HG03460 (cell line): ENCODE results near the gene ECHS1.

Source experiments
- ATAC-seq: cut with Tn5 transposase; IDR thresholded peaks from one replicate; pipeline ENCODE4 v1.9.1; 2021; ENCODE audit not compliant: unreplicated experiment

The ECHS1 gene

GRCh38 chr10:133347710-133348517, 25.2 kb downstream of the ECHS1 start:
- ATAC-seq: no peak

DNA sequence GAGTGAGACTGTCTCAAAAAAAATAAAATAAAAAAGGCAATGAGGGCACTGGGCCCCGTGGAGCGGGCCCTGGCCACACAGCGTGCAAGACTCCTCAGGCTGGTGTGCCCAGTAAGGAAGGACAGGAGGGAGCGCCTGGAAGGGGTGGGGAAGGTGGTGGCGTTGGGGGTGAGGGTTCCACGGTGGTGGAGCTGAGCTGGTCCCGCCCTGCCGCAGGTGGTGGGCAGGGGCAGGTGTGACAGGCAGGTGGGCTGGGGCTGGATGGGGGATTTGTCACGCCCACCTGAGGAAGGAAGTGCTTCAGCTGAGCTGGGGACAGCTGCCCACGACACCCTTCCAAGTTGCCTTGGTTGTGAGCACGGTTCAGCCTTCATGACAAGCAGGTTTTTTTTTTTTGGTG, 26.7 kb downstream of the ECHS1 start:
- no peak for ATAC-seq

DNA sequence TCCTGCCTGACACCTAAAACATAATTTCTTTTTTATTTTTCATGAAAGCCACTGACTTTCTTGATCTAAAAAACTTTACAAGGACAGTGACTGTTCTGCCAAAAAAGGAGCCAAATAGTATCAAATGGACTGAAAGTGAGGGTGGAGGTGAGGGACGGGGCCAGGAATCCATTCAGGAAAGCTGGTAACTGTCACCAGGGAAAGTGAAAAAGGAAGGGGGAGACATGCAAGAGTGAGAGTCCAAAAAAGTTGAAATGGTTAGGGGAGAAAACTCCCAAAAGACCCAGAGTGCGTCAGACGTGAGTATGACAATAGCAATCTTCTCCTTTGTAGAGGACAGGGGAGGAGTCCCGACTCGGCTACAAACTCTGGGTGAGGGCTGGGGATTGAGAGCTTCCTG, 28.9 kb downstream of the ECHS1 start:
- ATAC-seq: no peak

DNA sequence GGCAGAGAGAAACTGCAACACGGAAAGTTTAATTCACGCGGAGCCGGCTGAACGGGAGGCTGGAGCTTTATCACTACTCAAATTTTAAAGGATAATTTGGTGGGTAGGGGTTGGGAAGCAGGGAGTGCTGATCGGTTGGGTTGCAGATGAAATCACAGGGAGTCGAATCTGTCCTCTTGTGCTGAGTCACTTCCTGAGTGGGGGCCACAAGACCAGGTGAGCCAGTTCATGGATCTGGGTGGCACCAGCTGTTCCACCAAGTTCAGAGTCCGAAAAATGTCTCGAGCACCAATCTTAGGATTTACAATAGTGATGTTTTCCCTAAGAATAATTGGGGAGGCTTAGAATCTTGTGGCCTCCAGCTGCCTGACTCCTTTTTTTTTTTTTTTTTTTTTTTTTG, 29.6 kb downstream of the ECHS1 start:
- no peak for ATAC-seq

DNA sequence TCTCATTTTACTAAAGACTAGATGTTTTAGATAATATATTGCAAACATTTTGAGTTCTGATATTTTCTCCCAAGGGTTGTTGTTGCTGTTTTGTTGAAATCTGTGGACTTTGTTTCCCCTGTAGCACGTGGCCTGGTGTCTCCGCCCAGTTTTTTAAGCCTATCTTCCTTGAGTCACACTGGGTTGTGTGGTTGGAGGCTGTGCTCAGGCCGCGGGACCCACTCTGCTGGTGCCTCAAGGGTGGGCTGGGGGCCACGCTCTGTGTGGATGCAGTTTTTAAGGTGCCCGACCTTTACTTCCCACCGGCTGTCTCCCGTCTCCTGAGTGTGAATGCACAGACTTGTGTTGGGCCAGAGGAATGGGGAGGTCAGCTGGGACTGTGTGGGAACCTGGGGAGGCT, 30.2 kb downstream of the ECHS1 start:
- no peak for ATAC-seq

- no peak for ATAC-seq
Observed at GRCh38 chr10:133341983-133342382, 31.2 kb downstream of the ECHS1 start.

GRCh38 chr10:133339708-133340380, 33.3 kb downstream of the ECHS1 start:
- ATAC-seq: no peak

- no peak for ATAC-seq
Observed at GRCh38 chr10:133338080-133339071, 34.8 kb downstream of the ECHS1 start.

DNA sequence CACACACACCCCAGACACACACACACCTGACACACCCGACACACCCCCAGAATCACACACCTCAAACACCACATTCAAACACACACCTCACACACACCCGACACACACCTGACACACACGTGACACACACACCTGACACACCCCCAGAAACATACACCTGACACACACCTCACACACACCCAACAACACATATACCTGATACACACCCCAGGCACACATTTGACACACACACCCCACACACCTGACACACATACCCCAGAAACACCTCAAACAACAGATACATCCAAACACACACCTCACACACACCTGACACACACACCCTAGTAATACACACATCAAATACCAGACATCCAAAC, 35.8 kb downstream of the ECHS1 start:
- ATAC-seq: no peak

DNA sequence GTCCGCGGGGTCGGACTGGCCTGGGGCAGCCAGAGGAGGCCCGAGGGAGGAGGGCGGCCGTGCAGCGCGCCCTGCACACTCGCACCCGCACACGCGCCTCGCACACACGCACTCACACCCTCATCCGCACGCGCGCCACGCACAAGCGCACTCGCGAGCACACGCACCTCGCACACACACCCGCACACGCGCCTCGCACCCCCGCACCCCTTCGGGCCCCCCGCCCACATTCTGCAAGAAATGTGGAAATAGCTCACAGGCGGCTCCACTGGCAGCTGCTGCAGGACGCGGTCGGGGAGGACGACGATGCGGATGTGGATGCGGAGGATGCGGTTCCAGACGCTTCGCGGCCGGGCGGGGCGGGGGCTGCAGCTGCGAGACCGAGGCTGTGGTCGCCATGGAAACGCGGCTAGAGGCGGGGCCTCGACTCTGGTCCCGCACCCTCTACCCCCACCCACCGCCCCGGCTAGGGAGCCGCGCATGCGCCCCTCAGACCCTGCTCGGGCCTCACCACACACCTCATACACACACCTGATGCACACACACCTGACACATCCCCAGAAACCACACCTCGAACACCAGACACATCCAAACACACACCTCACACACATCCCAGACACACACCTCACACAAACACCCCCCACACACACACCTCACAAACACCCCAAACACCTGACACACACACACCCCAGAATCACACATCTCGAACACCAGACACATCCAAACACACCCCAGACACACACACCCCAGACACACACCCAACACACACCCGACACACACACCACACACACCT, 36.4 kb downstream of the ECHS1 start, which contains the start of gene CALY:
Gene CALY, minus strand, starts transcription at position 320 of the 793 bp plus-strand sequence. CDS start 7,907 bp downstream, outside the sequence.
- no peak for ATAC-seq

DNA sequence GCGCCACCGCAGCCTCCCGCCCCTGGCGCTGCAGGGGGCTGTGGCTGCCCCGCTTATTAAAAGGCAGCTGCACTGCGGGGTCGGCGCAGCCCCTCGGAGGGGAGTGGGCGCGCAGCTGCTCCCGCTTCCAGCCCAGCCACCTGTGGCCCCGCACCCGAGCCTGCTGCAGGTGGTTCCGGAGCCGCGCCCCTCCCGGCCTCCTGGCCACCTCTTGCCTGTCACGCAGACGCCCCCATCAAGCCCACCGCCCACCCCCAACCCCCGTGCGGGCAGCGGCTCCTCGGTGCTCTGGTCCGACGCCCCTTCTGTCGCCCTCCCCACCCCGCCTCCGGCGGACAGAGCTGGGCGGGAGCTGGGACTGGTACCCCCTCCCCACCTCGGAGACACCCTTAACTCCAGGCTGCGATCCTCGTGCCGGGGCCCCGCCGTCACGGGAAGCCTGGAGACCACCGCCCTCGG, 37.0 kb downstream of the ECHS1 start:
- ATAC-seq: no peak

- ATAC-seq: no peak
Observed at GRCh38 chr10:133335246-133336117, 37.7 kb downstream of the ECHS1 start.

- no peak for ATAC-seq
Observed at GRCh38 chr10:133334503-133335245, 38.5 kb downstream of the ECHS1 start.

DNA sequence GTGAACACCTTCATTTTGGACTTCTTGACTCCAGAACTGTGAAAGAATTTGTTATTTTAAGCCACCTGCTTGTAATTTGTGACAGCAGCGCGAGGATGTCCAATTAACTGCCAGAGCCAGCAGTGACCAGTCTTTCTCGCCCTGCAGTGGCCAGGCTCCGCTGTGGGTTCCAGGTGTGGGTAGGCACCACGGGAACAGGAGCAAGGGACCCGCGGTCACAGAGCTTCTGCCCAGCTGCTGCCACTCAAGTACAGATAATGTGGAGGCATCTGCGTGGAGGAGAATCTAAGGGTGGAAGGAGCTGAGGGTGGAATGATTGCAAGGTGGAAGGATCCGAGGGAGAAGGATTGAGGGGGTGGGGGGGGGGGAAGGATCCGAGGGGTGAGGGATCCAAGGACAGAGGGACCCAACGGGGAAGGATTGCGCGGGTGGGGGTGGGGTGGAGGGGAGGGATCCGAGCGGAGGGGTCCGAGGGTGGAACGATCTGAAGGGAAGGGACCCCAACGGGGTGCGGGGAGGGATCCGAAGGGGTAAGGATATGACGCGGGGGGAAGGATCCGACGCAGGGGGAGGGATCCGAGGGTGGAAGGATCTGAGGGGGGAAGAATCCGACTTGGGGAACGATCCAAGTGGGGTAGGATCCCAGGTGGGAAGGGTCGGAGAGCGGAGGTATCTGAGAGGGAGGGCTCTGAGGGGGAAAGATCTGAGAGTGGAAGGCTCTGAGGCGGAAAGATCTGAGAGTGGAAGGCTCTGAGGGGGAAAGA, 40.0 kb downstream of the ECHS1 start:
- ATAC-seq: no peak

DNA sequence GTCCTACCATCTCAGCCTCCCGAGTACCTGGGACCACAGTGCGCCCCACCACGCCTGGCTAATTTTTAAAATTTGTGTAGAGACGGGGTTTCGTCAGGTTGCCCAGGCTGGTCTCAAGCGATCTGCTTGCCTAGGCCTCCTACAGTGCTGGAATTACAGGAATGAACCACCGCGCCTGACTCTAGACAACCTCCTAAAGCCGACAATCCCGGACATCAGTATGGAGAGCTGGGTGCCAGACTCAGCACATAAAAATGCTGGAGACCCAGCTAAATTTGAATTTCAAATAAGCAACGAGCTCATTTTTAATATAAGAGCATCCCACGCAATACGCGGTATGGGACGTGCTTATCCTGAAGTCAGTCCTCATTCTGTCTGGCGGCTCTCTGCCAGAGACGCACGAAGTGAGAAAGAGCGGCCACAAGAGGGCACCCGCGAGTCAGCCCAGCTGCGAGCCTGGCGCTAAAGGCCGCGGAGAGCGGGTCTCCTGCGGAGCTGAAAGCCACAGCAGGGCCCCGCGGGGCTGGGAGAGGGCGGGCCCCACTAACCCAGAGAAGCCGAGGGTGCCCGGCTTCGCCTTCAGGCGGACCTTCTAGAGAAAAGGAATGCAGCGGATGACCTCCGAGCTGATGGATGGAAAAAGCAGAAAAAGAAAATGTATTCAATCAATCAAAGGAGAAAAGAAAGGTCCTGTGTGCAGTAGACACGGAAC, 43.5 kb downstream of the ECHS1 start:
- ATAC-seq: peak; percentile 84

DNA sequence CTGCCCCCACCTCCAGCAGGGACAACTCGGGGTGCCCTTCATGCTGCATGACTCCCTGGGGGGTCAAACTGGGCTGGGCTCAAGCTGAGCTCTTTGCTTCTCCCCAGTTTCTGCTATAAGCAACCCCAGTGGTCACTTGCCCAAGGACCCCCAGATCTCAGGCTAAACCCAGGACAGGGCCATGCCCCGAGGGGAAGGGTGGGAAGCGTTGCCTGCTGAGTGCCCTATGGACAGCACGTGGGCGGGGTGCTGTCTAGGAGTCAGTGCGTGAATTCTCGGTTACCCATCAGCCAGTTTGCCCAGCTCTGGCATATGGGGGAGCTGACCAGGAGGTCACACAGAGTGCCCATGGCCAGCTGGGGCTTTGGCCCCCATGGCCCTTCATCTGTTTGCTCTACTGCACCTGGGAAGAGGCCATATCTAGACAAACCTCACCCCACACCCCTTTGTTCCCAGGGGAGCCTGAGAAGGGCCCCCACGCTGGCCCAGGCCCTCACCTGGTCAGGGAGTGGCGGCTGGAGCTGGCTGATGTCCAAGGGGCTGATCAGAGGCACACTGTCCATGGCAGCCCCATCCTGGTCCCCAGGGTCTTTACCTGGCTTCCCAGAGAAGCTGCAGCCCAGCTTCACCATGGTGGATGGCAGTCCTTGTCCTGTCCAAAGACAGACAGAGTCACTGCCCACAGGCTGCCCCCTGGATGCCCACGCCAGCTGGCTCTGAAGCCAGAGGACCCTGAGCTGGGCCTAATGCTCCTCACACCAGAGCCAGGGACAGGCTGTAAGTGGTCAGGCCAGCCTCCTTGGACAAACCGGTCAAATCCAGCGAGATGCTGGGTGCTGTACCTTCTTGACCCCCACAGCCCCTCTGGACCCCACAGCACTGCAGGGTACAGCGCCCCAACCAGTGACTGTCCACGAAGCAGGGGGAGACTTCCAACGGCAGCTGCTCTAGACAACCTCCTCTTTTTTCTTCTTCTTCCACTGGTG, 44.5 kb downstream of the ECHS1 start:
- ATAC-seq: no peak
